Endothelial cell of umbilical vein (primary cell): ENCODE measurements around the gene KISS1. TPM values are rescaled to one million over a fixed set of nuclear protein-coding genes. Genes with fewer than 3 reads are reported as not detected.

Experiments used
- BruUV-seq: library from RNA; stranded (reverse); fragments of 400-500 nt; replicated peaks from 2 replicates; lab custom pipeline; 2021; lab: Mats Ljungman, UMichigan
- CTCF ChIA-PET: fragments of 300-600, 350-600 bp; sonication (Branson Sonifier 250); formaldehyde crosslinking; loops from one replicate; lab custom pipeline; 2021; ENCODE audit warnings: antibody characterized with exemption, inconsistent platforms; lab: Charles Lee
- POLR2A ChIA-PET: fragments of 300-600, 350-600 bp; sonication (Branson Sonifier 250); formaldehyde crosslinking; loops from one replicate; lab custom pipeline; 2021; ENCODE audit warnings: antibody characterized with exemption, inconsistent platforms; lab: Charles Lee
- DNase-seq: peaks from one replicate; pipeline ENCODE4 v3.0.0-alpha.2; 2011; ENCODE audit warnings: low read depth, low spot score
- FAIRE-seq: peaks from 2 replicates; lab custom pipeline; 2011; peaks lifted over from hg19 to GRCh38; lab: Jason Lieb, UNC
- H2AFZ ChIP-seq: 2 replicates; pipeline ENCODE4 v1.6.0; 2012; ENCODE audit warnings: low read depth, low read length, control low read depth, inconsistent platforms
- H3K27ac ChIP-seq: 2 replicates; pipeline ENCODE4 v1.5.1; 2011; ENCODE audit warnings: low read depth, mild to moderate bottlenecking, control low read depth, low read length, moderate library complexity; ENCODE audit not compliant: insufficient read depth
- H3K27me3 ChIP-seq, 2 experiments: 2 replicates each; pipeline versions ENCODE4 v1.6.0 to v1.6.1; 2011; ENCODE audit warnings: low read length in 2 of 2, mixed read lengths in 1 of 2; ENCODE audit not compliant: control insufficient read depth in 2 of 2, insufficient read depth in 2 of 2
- H3K36me3 ChIP-seq, 2 experiments: 2 replicates in 1 of 2; 3 replicates in 1 of 2; pipeline ENCODE4 v1.5.1; 2011; ENCODE audit warnings: low read length in 2 of 2, mild to moderate bottlenecking in 1 of 2, moderate library complexity in 1 of 2; ENCODE audit not compliant: control insufficient read depth in 2 of 2, insufficient read depth in 2 of 2; ENCODE audit errors: extremely low read depth in 1 of 2
- H3K4me1 ChIP-seq: 3 replicates; pipeline ENCODE4 v1.5.1; 2011; ENCODE audit warnings: mild to moderate bottlenecking, low read length; ENCODE audit not compliant: control insufficient read depth, insufficient read depth; ENCODE audit errors: extremely low read depth
- H3K4me2 ChIP-seq: 2 replicates; pipeline ENCODE4 v1.6.1; 2011; ENCODE audit warnings: low read length, control low read depth, mixed read lengths; ENCODE audit not compliant: insufficient read depth
- H3K4me3 ChIP-seq, 3 experiments: fragments of 200-600 bp in 1 of 3; sonication (generic), shearing (Covaris generic) in 1 of 3; replicated peaks in 1 of 3; 2 replicates each; pipeline ENCODE4 v1.5.1; 2011 to 2016; ENCODE audit warnings: control low read depth in 3 of 3, low read length in 3 of 3, mild to moderate bottlenecking in 2 of 3, inconsistent platforms in 1 of 3, low read depth in 1 of 3, moderate library complexity in 1 of 3; ENCODE audit not compliant: insufficient read depth in 1 of 3
- H3K79me2 ChIP-seq: 2 replicates; pipeline ENCODE4 v1.6.0; 2012; ENCODE audit warnings: low read length, inconsistent platforms; ENCODE audit not compliant: control insufficient read depth, insufficient read depth
- H3K9ac ChIP-seq: replicated peaks from 2 replicates; pipeline ENCODE3; 2011; ENCODE audit warnings: low read length, control low read depth; ENCODE audit not compliant: insufficient read depth; ENCODE audit errors: extremely low read depth
- H3K9me1 ChIP-seq: replicated peaks from 3 replicates; pipeline ENCODE4 v1.6.0; 2011; ENCODE audit warnings: mild to moderate bottlenecking, low read length; ENCODE audit not compliant: control insufficient read depth, insufficient read depth; ENCODE audit errors: extremely low read depth
- H3K9me3 ChIP-seq: replicated peaks from 2 replicates; pipeline ENCODE4 v1.5.1; 2012; ENCODE audit warnings: low read length, inconsistent platforms; ENCODE audit not compliant: control insufficient read depth, insufficient read depth
- H4K20me1 ChIP-seq: replicated peaks from 2 replicates; pipeline ENCODE3; 2011; ENCODE audit warnings: mild to moderate bottlenecking, low read length; ENCODE audit not compliant: control insufficient read depth, insufficient read depth; ENCODE audit errors: extremely low read depth
- EZH2 ChIP-seq: IDR thresholded peaks from 2 replicates; pipeline ENCODE4 v1.6.1; 2012; ENCODE audit warnings: borderline replicate concordance, low read depth, mild to moderate bottlenecking, moderate library complexity, low read length, inconsistent platforms; ENCODE audit not compliant: severe bottlenecking
- FOS ChIP-seq: IDR thresholded peaks from 2 replicates; pipeline ENCODE4 v1.6.1; 2011; ENCODE audit warnings: mild to moderate bottlenecking, low read length, moderate library complexity, borderline replicate concordance; ENCODE audit not compliant: insufficient read depth
- GATA2 ChIP-seq: IDR thresholded peaks from 2 replicates; pipeline ENCODE4 v1.7.0; 2011; ENCODE audit warnings: low read depth, mild to moderate bottlenecking, moderate library complexity, mixed read lengths, low read length; ENCODE audit not compliant: insufficient read length, insufficient read depth
- JUN ChIP-seq: IDR thresholded peaks from 2 replicates; pipeline ENCODE4 v1.6.1; 2011; ENCODE audit warnings: borderline replicate concordance, low read depth; ENCODE audit not compliant: insufficient read length, insufficient read depth
- MYC ChIP-seq: IDR thresholded peaks from one replicate; pipeline ENCODE4 v1.6.1; 2011; ENCODE audit warnings: mild to moderate bottlenecking, low read depth, low read length
- POLR2A ChIP-seq: IDR thresholded peaks from 2 replicates; pipeline ENCODE4 v1.6.1; 2012; ENCODE audit warnings: low read depth, mild to moderate bottlenecking, control low read depth, low read length
- POLR2AphosphoS5 ChIP-seq: IDR thresholded peaks from 2 replicates; pipeline ENCODE4 v1.6.1; 2012; ENCODE audit warnings: low read depth, mild to moderate bottlenecking, control low read depth, low read length, moderate library complexity; ENCODE audit not compliant: insufficient read depth
- dilution Hi-C: fragments of 300-500 bp; cut with MboI; formaldehyde crosslinking; loops from one replicate; pipeline ENCODE4 v1.15.0; 2019; ENCODE audit warnings: low sequenced_read_pairs; ENCODE audit not compliant: extremely low pct_ligation_motif_present
- intact Hi-C: fragments of 100-400 bp; cut with micrococcal nuclease; formaldehyde crosslinking; loops from one replicate; pipeline ENCODE4 v1.10.0; 2022
- polyA plus RNA-seq, 4 experiments: library from polyadenylated mRNA; depleted of rRNA in 3 of 4; stranded (reverse) in 3 of 4; unstranded in 1 of 4; fragments of >200 nt; gene quantifications; 2 replicates each; pipeline versions ENCODE4 v1.2.1 to v1.2.3, GENCODE V29; 2011 to 2012; ENCODE audit warnings: missing spikeins in 1 of 4
- total RNA-seq: library from RNA; stranded (reverse); gene quantifications from 2 replicates; pipeline ENCODE4 v1.2.3, GENCODE V29; 2021
- TF ChIP-seq, protein P1 (sequence below), 2 donors: IDR thresholded peaks; 1 replicate in 1 of 2; 2 replicates in 1 of 2; pipeline ENCODE4 v1.5.1; 2011; ENCODE audit warnings: low read length in 2 of 2, mild to moderate bottlenecking in 2 of 2, moderate library complexity in 2 of 2, control low read depth in 1 of 2, inconsistent platforms in 1 of 2, low read depth in 1 of 2; ENCODE audit not compliant: insufficient read depth in 1 of 2; ENCODE audit errors: extremely low read depth in 1 of 2
- TF ChIP-seq, protein P2 (sequence below): IDR thresholded peaks from 2 replicates; pipeline ENCODE4 v1.6.1; 2011; ENCODE audit not compliant: insufficient read depth, insufficient read length

KISS1 gene
- total and polyA plus RNA-seq, 2 donors (not counting 3 experiments of a cell fraction or from before 2014, with no cell fraction given) = 0.22 to 1.00 TPM

DNA sequence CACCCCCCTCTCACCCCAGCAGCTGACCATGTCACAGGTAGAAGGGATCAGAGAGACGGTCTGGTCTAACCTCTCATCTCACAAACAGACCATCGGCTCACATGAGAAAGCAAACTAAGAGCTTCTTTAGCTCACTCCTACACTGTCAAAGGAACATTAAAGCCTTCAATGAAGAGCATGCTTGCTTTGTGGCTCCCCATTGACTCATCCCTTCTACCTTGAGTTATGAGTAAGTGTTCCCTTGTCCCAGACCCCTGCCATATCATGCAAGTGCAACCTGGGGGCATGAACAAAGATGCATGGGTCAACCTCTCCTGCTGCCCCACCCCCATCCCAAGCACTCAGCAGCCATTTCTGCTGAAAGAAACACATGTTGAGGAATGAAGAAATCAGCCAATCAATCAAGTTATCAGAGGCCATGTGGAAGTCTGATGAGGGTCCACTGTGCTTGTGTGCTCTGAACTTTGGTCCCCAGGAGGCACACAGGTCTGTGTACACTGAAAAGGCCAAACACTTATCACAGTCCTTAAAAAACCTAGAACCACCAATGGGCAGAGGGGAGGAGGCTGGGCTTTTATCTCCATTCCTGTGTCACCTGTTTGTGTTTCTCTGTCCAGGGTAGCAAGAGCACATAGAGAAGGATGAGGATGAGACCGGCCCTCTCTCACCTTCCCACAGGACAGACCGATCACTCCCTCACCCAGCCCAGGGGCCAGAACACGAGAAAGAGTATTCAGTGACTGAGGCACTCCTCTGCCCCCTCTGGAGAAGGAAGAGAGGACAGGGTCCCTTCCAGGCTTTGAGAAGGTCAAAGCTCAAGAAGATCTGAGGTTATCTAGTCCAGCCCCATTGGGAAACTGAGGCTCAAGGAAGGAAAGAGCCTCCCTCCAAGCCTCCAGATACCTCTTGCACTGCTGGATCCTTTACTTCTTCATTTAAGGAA, 54.0 kb downstream of the KISS1 start:
- no peak overlapping the region for H3K4me3 ChIP-seq
- peaks cover 0 to 3% of the 10 kb centered on the region in 2 experiments for H3K36me3 ChIP-seq
- BruUV-seq = no TSS peak
- H3K9me3 ChIP-seq = no peaks in the 10 kb centered on the region
- POLR2A ChIA-PET = no interaction called here
- TF ChIP-seq GATA2 (no peak), POLR2A (no peak), MYC (no peak), EZH2 (no peak), FOS (no peak), POLR2AphosphoS5 (no peak), JUN (no peak)
- TF ChIP-seq, protein P1, sequence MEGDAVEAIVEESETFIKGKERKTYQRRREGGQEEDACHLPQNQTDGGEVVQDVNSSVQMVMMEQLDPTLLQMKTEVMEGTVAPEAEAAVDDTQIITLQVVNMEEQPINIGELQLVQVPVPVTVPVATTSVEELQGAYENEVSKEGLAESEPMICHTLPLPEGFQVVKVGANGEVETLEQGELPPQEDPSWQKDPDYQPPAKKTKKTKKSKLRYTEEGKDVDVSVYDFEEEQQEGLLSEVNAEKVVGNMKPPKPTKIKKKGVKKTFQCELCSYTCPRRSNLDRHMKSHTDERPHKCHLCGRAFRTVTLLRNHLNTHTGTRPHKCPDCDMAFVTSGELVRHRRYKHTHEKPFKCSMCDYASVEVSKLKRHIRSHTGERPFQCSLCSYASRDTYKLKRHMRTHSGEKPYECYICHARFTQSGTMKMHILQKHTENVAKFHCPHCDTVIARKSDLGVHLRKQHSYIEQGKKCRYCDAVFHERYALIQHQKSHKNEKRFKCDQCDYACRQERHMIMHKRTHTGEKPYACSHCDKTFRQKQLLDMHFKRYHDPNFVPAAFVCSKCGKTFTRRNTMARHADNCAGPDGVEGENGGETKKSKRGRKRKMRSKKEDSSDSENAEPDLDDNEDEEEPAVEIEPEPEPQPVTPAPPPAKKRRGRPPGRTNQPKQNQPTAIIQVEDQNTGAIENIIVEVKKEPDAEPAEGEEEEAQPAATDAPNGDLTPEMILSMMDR (IDR thresholded peaks at IDR 0.05; ENCODE audit: extremely low read depth in 1 of 2, insufficient read depth in 1 of 2, low read depth in 1 of 2, low read length in 2 of 2) = no peak
- TF ChIP-seq, protein P2, sequence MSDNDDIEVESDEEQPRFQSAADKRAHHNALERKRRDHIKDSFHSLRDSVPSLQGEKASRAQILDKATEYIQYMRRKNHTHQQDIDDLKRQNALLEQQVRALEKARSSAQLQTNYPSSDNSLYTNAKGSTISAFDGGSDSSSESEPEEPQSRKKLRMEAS = no peak
- H3K4me2 ChIP-seq = no peak overlapping the region
- no peak overlapping the region for H3K27ac ChIP-seq
- no peaks in the 10 kb centered on the region for H4K20me1 ChIP-seq
- DNase-seq = no peak
- no peak overlapping the region for H2AFZ ChIP-seq
- intact Hi-C loops (no loop called here), dilution Hi-C loops (loop anchor here (25.0 kb wide), 1 partner anchor 280 kb away; the partner anchor contains the start of gene SNRPE)
- no peak for FAIRE-seq
- H3K9ac ChIP-seq = no peak overlapping the region
- CTCF ChIA-PET = interaction anchor here (1.1 kb wide), 1 partner anchor 271 kb away, joined by 5 read pairs; no protein-coding TSS in a partner anchor
- H3K27me3 ChIP-seq = no peaks in the 10 kb centered on the region
- no peaks in the 10 kb centered on the region for H3K9me1 ChIP-seq
- no peaks in the 10 kb centered on the region for H3K4me1 ChIP-seq
- H3K79me2 ChIP-seq = no peaks in the 10 kb centered on the region
